ENCODE measurements around the gene ARHGAP15.

The ARHGAP15 gene

DNA sequence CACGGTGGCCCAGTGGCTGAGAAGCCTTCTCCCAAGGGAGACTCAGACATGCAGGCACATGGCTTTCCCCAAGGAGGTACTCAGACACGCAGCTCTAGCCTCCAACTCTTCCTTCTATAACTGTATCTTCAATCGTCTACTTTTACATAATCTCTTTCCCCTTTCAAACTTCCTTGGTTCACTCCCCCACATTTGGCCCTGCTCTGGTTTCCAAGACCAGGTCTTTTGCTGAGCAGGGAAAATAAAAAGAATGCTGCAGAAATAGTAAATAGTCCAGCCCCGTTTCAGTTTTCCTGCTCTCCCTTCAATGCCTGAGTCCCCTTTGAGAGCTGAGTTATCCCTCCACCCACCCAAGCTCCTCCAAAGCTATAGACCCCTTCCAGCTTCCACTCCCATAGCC is 635.0 kb downstream of the ARHGAP15 start:
- no peak overlapping the region for H3K4me3 ChIP-seq (ENCODE audit: low read depth, low read length)
- TF ChIP-seq CTCF (IDR thresholded peaks at IDR 0.05; ENCODE audit: borderline replicate concordance, insufficient read depth, low read depth, low read length) = no peak

GRCh38 chr2:143764706-143765105 is 635.5 kb downstream of the ARHGAP15 start:
- TF ChIP-seq CTCF (IDR thresholded peaks at IDR 0.05; ENCODE audit: borderline replicate concordance, insufficient read depth, low read depth, low read length) = no peak
- H3K4me3 ChIP-seq (ENCODE audit: low read depth, low read length) = no peak overlapping the region

DNA sequence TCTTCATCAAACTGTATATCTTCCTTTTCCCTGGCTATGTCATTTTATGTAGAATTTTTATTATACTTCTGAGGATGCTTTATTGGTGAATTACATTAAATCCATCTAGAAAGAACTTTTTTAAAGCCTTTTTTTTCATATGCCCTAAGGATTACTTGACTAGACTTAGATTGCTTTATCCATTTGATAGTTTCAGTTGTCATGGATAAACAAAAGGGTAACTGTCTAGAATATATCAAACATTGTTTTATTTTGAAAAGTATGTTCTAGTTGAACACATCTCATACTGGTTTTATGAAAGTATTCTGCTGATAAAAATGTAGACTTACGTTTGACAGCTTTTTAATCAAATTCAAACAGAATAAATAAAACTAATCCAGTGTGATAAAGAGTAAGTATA is 639.8 kb downstream of the ARHGAP15 start:
- no peak for TF ChIP-seq CTCF (IDR thresholded peaks at IDR 0.05; ENCODE audit: borderline replicate concordance, insufficient read depth, low read depth, low read length)
- H3K4me3 ChIP-seq (ENCODE audit: low read depth, low read length) = no peak overlapping the region

DNA sequence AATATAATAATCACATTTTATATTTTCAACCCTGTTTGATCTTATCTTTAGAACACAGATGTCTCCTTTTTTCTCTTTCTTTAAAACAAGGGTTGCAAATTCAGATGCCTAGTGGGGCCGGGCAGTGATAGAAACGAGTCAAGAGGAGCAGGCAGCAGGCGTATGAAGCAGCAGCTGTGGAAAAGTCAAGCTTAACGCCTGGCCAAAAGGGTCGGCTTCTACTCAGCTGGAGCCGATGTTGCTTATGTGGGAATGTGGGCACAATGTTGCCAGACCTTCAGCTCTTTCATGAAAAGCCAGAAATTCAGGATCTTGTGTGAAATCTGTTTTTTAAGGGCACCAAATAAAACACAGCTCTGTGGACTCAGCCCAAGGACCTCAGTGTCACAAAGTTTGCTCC is 642.7 kb downstream of the ARHGAP15 start:
- H3K4me3 ChIP-seq (ENCODE audit: low read depth, low read length) = no peak overlapping the region
- no peak for TF ChIP-seq CTCF (IDR thresholded peaks at IDR 0.05; ENCODE audit: borderline replicate concordance, insufficient read depth, low read depth, low read length)

DNA sequence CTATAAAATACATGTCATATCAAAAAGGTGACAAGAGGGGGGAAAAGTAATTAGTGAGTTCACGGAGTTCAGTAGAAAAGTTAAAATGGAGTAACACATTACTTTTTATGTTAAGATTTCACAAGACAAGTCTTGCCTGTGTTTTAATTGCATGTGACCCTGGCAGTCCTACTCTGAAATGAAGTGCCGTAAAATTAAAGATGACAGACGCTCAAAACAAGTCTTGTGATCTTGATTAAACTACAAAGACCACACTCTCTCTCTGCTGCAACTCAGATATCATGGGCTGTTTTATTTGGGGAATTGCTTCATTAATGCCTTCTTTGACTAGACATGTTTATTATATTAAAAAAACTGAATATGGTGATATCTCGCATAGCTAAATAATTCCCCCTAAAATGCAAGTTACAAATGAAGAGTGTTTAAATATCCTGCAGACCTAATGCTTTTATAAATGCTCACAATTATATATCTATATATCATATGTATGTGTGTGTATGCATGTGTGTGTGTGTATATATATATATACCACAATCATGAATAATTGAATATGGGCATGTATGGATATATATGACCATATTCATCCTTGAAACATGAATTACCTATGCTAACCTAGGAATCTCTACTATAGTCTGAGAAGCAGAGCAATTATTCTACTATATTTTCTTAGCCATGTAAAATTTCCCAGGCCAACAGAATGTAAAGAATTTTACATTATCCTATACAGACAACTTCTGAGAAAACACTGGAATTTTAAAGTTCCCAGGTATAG is 647.5 kb downstream of the ARHGAP15 start:
- no peak overlapping the region for H3K4me3 ChIP-seq (ENCODE audit: low read depth, low read length)
- no peak for TF ChIP-seq CTCF (IDR thresholded peaks at IDR 0.05; ENCODE audit: borderline replicate concordance, insufficient read depth, low read depth, low read length)

GRCh38 chr2:143779021-143779420 is 649.8 kb downstream of the ARHGAP15 start:
- no peak for TF ChIP-seq CTCF (IDR thresholded peaks at IDR 0.05; ENCODE audit: borderline replicate concordance, insufficient read depth, low read depth, low read length)
- H3K4me3 ChIP-seq (ENCODE audit: low read depth, low read length) = no peak overlapping the region

GRCh38 chr2:143786026-143786765 is 657.0 kb downstream of the ARHGAP15 start:
- TF ChIP-seq CTCF (IDR thresholded peaks at IDR 0.05; ENCODE audit: borderline replicate concordance, insufficient read depth, low read depth, low read length) = no peak
- no peak overlapping the region for H3K4me3 ChIP-seq (ENCODE audit: low read depth, low read length)

Data from GM12875 (cell line).